ENCODE measurements around the gene TCAP.

DNA sequence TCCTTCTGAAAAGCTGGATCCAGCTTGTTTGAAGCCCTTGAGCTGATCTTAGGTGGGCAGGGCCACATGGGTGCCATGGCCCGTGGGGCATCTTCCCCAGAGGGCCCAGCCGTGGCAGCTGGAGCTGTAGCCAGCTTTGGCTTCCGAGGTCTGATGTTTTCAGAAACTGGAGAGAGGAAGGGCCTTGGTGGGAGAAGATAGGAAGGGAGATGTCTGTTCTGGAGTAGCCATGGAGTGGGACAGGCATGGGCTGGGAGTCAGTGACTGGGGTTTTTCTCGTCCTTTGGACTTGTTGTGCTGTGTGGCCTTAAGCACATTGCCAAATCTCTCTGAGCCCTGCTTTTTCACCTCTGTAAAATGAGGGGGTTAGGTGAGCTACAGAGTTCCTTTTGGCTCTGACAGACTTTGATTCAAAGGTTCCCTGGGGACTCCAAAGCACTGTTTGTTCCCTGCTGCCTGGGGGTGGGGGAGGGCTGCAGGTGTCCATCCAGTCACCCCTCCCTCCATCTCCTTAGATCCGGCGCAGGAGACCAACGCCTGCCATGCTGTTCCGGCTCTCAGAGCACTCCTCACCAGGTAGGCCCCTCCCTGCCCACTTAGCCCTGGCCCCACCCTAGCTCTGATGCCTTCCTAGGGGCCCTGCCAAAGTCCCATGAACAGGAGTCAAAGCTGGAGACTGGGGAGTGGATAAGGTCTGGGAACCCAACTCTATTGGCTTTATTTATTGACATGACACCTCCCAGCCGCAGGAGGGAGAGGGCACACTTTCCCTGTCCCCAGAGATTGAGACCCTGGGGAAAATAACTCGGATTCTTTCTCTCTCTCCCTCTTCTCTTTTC, 36.3 kb upstream of the TCAP start:
- TF ChIP-seq EZH2 (IDR thresholded peaks at IDR 0.05; ENCODE audit: insufficient read depth, poor library complexity, severe bottlenecking) (no peak), EZH2phosphoT487 (IDR thresholded peaks at IDR 0.05; ENCODE audit: insufficient read depth, low read depth) (no peak)

Measured in GM23248 (cell line).